ENCODE data around the gene SYT7.

DNA sequence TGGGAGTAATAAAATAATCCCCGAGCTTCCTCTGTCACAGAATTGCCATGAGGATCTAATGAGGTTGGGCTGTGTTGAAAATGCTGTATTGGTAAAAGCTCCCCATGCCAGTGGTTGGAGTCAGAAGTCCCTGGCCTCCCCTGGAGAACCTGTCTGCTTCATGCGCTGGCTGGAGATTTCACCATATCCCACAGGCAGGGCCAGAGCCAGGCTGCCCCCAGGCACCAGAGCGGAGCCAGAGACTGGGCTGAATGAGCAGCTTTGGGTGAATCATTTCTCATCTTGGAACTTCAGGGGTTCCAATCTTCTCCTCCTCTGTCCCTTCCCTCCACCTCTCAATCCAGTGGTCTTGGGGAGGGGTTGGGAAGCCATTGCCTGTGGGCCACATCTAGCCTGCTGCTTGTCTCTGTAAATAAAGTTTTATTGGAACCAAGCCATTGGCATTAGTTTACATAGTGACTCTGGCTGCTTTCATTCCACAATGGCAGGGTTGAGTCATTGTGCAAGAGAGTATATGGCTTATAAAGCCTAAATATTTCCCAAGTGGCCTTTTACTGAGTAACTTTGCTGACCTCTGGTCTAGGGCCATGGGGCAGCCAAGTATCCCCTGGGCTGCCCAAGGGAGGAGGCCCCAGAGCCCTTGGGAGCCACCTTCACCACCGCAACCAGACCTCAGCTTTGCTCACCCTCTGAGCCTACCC lies 37.1 kb downstream of the SYT7 start:
- TF ChIP-seq, protein P1, sequence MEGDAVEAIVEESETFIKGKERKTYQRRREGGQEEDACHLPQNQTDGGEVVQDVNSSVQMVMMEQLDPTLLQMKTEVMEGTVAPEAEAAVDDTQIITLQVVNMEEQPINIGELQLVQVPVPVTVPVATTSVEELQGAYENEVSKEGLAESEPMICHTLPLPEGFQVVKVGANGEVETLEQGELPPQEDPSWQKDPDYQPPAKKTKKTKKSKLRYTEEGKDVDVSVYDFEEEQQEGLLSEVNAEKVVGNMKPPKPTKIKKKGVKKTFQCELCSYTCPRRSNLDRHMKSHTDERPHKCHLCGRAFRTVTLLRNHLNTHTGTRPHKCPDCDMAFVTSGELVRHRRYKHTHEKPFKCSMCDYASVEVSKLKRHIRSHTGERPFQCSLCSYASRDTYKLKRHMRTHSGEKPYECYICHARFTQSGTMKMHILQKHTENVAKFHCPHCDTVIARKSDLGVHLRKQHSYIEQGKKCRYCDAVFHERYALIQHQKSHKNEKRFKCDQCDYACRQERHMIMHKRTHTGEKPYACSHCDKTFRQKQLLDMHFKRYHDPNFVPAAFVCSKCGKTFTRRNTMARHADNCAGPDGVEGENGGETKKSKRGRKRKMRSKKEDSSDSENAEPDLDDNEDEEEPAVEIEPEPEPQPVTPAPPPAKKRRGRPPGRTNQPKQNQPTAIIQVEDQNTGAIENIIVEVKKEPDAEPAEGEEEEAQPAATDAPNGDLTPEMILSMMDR (IDR thresholded peaks at IDR 0.05) = no peak
- TF ChIP-seq POLR2A (IDR thresholded peaks at IDR 0.05) = no peak
